CD4-positive, alpha-beta T cell treated with Interleukin-6 at 100 ng/mL for 8 hours (primary cell): ENCODE results near the gene FURIN.
A peak's percentile ranks its signal among the peaks of the same experiment; 100 is the strongest.
"Not testable (repeated sequence)": the region's sequence is repeated elsewhere in the genome, so short reads cannot be mapped to it uniquely, and the experiment has no call there.

Source experiments
- DNase-seq: peaks from one replicate; pipeline ENCODE4 v3.0.0-alpha.2; 2020; ENCODE audit warnings: mixed read lengths, low spot score

Gene FURIN

DNA sequence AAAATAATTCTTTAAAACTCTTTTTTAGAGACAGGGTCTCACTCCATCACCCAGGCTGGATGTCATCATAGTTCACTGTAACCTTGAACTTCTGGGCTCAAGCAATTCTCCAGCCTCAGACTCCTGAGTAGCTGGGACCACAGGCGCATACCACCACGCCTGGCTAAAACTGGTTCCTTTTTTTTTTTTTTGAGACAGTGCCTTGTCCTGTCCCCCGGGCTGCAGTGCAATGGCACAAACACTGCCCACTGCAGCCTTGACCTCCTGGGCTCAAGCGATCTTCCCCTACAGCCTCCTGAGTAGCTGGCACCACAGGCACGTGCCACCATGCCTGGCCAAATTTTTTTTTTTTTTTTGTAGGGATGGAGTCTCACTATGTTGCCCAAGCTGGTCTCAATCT lies 23.7 kb upstream of the FURIN start:
- DNase-seq = no peak

DNA sequence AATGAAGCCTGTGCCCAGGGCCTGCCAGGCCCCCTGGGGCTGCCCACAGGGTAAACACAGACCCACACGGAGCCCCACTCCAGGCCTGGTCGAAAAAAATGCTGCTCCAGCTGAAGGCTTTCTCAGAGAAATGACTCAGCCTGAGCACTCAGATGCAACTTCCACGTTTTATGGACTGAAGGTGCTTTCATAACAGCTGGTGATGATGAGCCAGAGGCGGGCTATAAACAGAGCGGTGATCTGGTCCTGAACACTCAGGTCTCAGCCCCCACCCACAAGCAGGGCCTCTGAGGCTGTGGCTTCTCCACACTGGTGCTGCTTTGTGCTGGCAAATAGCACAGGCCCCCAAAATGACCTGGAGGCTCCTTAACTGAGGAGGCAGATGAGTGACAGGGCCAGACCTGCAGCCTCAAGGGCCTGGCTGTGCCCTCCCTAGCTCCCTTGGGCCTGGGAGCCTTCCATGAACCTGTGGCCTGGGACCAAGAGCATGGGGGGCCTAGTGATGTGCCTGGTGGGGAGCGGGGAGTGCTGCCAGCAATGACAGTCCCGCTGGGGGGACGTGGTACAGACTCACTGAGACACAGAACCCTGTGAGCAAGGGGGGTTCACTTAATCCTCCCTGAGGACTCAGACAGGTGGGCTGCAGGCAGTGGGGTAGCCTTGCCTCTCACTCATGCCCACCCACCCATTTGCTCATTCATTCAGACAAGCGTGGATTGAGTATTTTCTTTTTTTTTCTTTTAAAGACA lies 23.0 kb upstream of the FURIN start:
- no peak for DNase-seq

DNA sequence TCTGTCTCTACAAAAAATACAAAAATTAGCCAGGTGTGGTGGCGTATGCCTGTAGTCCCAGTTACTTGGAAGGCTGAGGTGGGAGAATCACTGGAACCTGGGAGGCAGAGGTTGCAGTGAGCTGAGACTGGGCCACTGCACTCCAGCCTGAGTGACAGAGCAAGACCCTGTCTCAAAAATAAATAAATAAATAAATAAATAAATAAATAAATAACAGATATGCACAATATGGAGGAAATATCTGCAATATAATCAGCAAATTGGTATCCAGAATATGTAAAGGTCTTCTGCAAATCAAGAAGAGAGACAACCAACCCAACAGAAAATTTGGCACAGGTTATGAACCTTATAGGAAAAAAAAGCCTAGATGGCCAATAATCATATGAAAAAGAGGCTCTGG lies 19.0 kb upstream of the FURIN start:
- DNase-seq = not testable (repeated sequence)

DNA sequence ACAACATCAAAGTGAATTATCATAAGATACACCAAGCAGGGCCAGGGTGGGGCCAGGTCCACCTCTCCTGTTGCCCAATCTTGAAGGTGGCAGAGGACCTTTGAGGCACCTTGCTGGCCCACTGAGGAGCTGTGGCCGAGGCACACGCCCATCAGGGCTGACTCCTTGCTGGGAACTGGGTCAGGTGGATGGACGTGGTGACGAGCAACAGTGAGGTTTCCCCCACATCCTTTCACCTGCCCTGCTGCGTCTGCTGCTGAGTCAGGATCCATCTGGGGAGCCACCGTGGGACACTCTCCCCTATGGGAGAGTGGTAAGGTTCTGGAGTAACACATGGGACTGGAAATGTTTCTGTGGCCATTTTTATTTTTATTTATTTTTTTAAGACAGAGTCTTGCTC lies 17.3 kb upstream of the FURIN start:
- DNase-seq = peak; percentile 30

DNA sequence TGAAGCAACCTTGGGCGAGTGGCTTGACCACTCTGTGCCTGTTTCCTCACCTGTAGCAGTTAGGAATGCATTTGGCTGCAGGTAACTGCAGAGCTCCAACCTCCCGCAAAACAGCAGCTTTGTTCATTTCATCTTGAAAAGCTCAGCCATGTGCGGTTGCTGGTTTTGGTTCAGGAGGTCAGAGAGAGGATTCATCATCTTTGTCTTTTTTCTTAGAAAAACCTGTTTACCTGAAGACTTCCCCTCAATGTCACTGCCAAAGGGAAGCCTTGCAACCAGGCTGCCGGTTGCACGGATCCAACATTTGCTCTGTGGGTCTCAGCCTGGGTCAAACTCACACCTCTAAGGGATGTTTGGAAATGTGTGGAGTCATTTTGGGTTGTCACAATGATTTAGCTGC lies 16.4 kb upstream of the FURIN start:
- DNase-seq = no peak

DNA sequence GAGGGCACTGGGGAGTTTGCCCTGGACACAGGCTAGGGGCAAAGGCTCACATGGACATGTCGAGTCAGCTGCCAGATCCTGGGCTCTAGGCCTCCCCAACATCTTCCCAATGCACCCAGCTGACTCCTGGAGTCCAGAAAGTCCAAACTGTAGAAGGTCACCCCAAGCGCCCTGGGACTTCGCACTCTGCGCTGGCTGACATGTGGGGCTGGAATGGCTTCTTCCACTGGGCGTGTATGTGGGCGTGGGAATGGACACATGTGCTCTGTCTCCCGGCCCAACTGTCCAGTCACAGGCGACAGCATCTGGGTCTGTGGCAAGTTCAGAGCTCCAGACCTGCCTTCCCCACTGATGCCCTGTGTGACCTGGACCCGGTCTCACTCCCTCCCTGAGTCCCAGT lies 13.2 kb upstream of the FURIN start:
- no peak for DNase-seq

DNA sequence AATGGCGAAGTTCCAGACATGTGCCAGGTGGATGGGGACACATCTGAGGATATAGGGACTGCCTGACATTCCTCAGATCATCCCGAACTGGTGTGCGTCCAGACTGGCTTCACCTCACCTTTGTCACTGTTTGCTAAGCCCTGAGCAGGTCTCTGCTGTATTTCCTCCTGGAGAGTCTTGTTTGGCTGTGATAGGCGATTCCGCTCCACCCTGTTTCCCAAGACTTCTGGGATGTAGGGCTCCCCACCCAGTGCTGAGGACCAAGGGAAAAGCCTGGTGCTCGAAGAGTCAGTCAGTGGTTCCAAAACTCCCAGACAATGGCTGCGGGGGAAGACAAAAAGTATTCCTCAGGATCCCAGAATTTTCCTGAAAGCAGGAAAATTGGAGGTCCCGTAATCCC lies 11.1 kb upstream of the FURIN start:
- no peak for DNase-seq

DNA sequence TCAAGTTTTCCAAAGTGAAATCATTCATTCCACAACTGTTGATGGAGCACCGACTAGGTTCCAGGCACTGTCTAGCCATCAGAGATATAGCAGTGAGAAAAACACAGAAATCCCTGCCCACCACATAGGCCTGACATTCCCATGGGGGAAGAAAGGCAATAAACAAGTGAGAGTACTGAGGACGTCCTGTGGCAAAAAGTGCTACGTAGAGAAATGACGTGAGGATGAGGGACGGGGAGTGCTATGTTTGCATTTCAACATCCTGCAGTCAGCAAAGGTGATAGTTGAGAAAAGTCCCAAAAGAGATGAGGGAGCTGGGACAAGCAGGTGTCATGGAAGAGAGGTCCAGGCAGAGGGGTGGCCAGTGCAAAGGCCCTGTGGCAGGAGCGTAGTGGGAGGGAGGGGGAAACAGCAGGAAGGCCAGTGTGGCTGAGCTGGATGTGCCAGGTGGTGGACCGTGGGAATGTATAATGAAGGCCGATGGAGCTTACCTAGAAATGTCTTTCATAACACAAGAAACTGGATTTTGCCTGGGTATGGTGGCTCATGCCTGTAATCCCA lies 10.4 kb upstream of the FURIN start:
- no peak for DNase-seq

DNA sequence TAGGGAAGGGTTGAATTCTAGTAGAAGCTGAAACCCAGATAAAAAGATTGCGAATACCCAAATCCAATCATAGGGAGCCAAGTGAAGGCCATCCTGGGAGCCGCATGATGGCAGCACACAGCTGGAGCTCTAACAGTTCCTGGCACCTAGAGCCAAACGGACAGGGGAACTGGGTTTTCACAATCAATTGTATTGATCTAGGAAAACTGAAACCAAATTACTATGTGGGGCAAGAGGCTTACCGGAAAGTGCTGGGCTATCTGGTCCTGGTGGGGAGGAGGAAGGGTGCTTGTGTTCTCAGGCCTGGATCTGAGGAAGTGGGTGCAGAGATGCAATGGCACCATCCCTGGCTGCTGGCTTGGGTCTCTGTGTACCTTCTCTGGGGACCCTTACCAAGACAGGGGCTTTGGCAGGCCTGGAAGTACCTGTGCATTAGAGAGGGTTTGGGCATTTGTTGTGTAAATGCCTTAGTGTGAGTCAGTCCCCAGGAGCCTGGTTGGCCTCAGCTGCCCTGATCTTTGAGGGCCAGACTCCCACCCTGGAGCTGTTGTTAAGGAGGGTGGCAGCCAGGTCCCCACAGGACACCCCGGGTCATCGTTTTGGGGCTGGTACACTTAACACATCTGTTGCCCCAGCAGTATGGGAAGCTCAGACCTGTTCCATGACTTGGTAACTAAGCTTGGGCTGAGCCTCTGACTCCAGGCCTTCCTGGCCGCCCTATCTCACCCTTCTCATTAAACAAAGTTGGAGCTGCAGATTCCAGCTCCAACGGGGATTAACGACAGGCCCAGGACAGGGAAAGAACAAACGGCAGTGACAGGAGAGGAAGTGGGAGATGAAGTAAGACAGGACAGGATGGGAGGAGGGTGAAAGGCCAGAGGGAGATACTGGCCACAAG lies 8.9 kb upstream of the FURIN start:
- no peak for DNase-seq

DNA sequence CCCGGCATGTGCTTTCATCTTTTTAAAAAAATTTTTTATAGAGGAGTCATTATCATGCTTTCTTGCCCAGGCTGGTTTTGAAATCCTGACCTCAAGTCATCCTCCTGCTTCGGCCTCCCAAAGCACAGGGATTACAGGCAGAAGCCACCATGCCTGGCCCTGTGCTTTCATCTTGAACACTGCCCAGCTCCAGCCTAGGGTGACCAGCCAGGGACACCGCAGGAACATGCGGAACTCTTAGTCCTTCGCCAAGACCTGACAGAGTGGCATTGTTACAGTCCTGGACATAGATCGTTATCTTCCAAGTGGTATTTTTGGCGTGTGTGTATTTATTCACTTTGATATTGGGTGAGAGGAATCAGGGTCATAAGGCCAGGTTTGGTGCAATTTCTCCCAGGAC lies 7.9 kb upstream of the FURIN start:
- DNase-seq = no peak

DNA sequence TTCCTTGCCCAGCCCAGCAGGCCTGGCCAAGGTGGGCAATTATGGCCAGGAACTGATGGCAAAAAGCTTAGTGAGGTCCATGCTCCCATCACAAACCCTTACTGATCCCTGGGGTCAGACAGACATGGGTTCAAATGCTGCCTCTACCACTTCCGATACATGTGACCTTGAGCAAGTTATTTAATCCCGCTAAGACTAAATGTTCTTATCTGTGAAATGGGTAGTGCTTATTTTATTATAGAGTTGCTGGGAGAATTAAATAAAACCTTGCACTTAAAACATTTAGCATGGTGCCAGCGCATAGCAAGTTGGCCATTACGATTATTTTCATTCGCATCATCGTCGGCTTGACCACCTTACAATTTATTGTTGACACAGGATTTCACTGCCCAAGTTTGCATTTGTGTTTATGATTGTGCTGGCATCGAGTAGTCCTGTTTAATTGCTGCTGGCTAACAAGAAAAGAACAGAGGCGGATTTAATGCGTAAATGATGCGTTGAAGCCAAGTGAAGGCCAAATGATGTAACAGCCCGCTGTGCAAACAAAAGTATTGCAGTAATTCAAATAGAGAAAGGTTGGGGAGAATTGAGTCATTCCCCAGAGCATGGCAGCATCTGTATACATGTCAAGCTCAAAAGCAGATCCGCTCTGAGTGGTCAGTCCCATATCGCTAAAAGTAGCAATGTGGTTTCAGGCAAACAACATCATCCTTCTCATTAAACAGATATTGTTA lies 7.3 kb upstream of the FURIN start:
- DNase-seq = no peak

DNA sequence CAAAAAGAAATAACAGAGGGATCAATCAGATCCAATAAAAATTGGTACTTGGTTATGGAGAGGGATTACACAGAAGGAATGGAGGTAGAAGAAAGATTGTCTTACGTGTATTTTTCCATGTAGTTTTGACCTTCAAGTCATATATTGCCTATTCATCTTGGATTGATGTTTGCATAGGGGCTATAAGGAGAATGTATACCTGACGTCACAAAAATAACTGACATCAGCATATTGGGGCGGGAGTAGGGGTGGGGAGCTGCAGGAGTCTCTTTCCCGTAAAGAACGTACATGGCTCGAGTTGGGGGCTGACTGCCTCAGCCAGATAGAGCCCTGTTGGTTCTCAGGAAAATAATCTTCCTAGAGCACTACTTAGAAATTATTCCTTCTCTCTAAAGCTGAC lies 5.9 kb upstream of the FURIN start:
- no peak for DNase-seq

DNA sequence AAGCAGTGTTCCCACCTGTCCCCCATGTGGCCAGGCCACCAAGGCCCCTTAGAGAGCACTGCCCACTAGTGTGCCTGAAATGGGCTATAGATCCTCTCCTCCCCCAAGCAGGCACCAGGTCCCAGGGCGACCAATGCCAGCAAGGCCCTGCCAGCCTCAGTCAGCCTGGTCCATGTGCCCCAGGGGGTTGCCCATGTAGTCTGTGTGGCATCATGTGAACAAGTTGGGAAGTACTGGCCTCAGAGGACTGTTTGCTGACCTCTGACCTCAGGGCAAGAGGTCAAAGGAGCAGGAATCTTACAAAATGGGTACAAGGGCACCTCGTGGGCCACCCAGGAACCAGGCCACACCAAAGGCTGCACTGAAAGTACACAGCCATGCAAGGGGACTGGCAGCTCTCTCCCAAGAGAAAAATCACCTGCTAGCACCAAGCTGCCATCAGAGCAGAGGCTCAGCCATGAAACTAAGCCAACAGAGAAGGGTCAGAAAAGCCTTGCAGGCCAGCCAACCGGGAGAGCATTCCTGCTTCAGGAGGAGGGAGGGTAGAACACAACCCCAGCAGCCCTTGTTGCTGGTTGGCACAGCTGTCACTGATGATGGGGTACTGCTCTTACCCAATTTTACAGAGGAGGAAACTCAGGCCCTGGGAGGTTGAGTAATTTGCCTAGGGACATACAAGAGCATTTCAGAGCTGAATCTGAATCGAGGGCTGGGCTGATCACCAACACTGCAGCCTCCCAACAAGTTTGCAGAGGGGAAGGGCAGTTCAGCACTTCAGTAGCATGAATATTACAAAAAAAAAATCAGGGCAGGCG lies 5.2 kb upstream of the FURIN start:
- no peak for DNase-seq

DNA sequence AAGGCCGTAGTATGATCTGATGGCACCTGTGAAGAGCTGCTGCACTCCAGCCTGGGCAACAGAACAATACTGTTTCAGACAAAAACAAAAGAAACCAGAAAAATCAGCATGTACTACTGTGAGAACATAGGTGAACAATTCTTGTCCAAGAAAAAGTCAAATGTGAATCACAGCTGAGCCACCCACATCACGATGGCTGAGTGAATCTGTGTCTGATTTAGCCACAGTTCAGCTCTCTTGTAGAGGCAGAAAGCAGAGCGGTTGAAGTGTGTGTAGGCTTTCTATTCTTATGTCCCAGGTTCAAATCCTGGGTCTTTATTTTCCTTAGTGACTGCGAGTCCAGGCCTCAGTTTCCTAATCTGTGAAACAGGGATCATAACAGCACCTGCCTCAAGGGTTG lies 4.4 kb upstream of the FURIN start:
- DNase-seq = no peak

DNA sequence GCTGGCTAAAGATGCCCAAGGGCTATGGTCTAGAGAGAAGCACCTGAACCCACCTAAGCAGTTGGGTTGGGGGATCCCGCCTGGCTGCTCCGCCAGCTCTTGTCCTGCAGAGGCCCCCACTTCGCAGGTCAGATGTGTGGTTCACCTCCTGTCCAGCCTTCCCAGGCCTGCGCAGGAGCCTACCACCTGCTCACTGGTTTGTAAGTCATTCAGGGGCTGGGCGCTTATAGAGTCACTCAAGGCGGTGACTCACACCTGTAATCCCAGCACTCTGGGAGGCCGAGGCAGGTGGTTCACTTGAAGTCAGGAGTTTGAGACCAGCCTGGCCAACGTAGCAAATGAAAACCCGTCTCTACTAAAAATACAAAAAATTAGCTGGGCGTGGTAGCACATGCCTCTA lies 3.9 kb upstream of the FURIN start:
- DNase-seq = no peak

DNA sequence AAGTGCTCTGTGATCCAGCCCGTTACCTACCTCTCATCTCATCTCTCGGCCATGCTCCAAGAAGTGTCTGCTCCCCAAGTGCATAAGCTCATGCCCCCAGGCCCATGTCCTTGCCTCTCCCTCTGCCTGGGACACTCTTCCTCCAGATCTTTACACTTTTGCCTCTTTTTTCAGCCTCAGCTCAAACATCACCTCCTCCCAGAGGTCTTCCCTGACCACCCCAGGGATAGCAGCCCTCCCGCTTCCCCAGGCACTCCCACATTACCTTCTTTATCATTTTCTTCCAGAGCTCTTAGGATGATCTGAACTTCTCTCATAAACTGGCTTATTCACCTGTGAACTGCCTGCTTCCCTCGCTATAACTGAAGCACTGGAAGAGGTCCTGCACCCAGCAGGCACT lies 2.7 kb upstream of the FURIN start:
- DNase-seq = no peak

DNA sequence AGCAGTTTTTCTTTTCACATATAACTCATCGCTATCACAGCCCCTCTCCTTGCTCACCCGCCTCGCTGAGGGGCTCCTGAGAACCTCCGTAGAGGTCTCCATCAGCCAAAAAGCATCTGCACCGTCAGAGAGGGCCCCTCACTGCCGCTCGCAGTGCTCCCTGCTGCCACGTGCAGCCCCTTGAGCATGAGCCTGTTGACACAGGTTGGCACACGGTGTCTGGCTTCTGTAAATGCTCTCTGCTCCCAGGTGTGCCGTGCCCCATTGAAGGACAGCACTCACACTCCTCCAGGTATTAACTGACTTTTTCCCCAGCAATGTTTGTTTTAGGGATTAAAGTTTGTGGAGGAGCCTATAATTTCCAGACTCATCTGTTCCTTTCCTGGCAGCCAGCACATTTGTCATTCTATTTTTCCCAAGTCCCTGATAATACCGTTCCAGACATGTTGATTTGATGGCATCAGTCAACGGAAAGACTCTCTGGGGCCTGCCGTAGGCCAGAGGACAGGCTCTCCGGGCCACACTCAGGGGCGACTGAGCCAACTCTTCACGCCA lies 2.1 kb upstream of the FURIN start:
- DNase-seq = no peak

DNA sequence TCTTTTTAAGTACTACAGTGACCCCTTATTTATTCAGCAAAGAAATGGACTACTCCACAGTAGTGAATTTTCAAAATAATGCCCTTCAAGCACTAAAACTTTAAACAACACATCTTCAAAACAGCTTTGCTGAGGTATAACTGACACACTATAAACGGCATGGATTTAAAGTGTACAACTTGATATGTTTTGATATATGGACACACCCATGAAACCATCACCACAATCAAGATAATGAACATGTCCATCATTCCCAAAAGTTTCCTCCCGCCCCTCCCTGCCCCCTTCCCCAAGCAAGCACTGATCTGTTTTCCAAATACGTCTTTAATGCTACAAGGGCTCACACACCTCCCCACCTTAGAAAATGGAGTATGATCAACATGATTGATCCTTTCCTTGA lies 1.6 kb upstream of the FURIN start:
- DNase-seq = no peak

DNA sequence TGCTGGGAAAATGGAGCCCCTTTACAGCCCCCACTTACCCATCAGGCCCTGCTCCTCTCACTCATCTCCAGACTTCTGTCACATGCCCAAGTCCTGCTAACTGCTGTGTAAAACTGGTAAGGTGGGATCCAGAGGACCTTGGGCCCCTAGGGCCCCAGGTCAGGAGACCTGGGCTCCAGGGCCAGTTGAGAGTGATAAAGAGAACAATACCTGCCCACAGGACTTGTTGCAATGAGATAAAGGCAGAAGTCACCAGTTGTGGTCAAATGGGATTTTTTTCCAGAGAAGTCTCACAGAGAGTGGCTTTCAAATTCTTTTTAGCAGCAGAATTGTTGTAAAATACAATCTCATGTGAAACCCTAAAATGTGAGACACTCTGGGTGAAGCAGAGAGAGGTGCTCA lies 753 bp downstream of the FURIN start:
- DNase-seq = no peak

DNA sequence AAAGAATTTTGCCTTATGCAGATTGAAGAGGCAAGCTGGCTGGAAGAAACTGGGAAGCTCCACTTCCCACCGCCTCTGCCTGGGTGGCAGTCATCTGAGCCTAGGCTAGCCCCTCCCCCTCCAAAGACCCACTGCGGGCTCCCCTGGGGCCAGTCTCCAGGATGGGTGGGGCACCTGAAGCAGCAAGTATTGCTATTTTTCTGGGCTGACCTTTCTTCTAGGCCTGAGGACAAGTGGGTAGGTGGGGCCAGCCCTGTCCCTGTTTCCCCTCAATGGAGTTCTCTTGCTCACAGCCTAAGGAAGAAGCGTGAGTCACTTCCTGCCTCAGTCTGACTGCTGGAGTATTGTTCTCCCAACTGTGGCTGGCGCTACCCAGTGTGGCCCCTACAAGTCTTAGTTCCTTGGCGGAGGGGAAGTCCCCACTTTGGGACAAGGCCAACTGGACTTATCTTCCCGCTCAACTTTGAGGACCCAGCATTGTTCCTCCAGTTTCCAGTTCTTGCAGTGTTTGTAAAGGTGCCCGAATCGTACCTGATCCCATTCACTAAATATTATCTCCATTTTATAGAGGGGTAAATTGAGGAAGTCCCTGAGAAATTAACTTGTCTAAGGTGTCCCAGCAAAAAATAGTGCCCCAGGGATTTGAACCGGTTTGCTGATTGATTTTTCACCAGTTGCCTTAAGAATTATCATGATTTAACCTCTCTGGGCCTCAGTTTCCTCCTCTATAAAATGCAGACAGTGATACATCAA lies 1.4 kb downstream of the FURIN start:
- DNase-seq = peak; percentile 30
